Prostate gland (tissue), 2 donors: ENCODE data around the gene PHLPP1. TPM values are rescaled to one million over a fixed set of nuclear protein-coding genes. Genes with fewer than 3 reads are reported as not detected.

Experiments
- DNase-seq: peaks from one replicate; pipeline ENCODE4 v3.0.0-alpha.2; 2019; ENCODE audit warnings: low spot score
- H3K27ac ChIP-seq, 2 donors: fragments of 200-600 bp; sonication (generic); 2 replicates each; pipeline ENCODE4 v1.5.1; 2017 to 2019
- H3K27me3 ChIP-seq: fragments of 200-600 bp; sonication (generic); replicated peaks from 2 replicates; pipeline ENCODE4 v1.5.1; 2019; ENCODE audit not compliant: insufficient read depth
- H3K36me3 ChIP-seq, 2 donors: fragments of 200-600 bp; sonication (generic); 1 replicate in 1 of 2; 2 replicates in 1 of 2; pipeline versions ENCODE4 v1.5.1 to v1.8.1; 2017 to 2019
- H3K4me1 ChIP-seq: fragments of 200-600 bp; sonication (generic); replicated peaks from 2 replicates; pipeline ENCODE4 v1.5.1; 2019
- H3K4me3 ChIP-seq, 2 donors: fragments of 200-600 bp; sonication (generic); 2 replicates each; pipeline ENCODE4 v1.5.1; 2017 to 2019
- H3K9me3 ChIP-seq: fragments of 200-600 bp; sonication (generic); 2 replicates; pipeline ENCODE4 v1.5.1; 2017
- POLR2A ChIP-seq: fragments of 450-650 bp; IDR thresholded peaks from one replicate; pipeline ENCODE4 v1.6.1; 2016; ENCODE audit warnings: antibody characterized with exemption, mild to moderate bottlenecking
- POLR2AphosphoS5 ChIP-seq: sonication (generic); formaldehyde crosslinking; IDR thresholded peaks from one replicate; pipeline ENCODE4 v1.6.1; 2017; ENCODE audit warnings: antibody characterized with exemption
- WGBS: methylation state at CpG from one replicate; pipeline ENCODE4 v1.1.5; 2018; 5-methylcytosine and 5-hydroxymethylcytosine counted together
- intact Hi-C: fragments of 100-400 bp; cut with DNase I; formaldehyde crosslinking; loops from one replicate; pipeline ENCODE4 v1.14.2; 2022
- total RNA-seq, 2 donors: library from RNA; depleted of rRNA; stranded (reverse); fragments of >200 nt; gene quantifications; one replicate each; pipeline ENCODE4 v1.1.0, GENCODE V29; 2016
- TF ChIP-seq, protein P1 (sequence below), 4 experiments: fragments of 200-600 bp in 2 of 4; fragments of 450-650 bp in 2 of 4; sonication (generic) in 2 of 4; IDR thresholded peaks; 1 replicate in 3 of 4; 2 replicates in 1 of 4; pipeline ENCODE4 v1.5.1; 2016 to 2019; ENCODE audit warnings: antibody characterized with exemption in 4 of 4, mild to moderate bottlenecking in 2 of 4, moderate library complexity in 2 of 4

The PHLPP1 gene
- total RNA-seq, 2 donors from 2014 or later = 16.8 to 44.1 TPM

DNA sequence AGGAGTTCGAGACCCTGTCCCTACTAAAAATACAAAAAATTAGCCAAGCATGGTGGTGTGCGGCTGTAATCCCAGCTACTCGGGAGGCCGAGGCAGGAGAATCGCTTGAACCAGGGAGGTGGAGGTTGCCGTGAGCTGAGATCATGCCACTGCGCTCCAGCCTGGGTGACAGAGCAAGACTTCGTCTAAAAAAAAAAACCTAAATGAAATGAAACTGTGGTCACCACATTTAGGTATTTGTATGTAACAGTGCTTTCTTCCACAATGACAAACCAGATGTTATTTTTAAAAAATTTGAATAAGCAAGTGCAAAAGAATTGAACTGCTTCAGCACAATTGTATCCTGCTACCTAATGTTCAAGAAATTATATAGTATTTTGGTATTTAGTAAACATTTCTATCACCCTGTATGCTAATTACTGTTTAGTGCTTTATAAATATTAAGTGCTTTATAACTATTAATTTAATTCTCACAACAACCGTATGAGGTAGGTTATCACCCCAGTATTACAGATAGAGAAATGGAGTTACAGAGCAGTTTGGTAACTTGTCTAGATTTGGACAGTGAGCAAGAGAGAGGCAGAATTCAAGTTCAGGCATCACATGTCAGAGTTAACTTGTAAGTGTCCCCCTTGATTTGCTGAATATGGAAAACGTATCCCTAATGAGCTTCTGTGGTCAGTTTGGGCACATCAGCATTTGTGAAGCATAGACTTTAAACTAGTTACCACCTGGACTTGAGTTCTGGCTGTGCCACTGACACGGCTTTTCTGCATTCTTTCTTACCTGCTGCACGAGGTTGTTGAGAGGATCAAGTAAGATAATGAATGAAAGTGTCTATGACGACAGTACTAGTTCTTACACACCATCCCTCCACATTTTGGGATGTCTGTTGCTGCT, 14.4 kb downstream of the PHLPP1 start:
- DNase-seq = no peak
- no peak for TF ChIP-seq POLR2A
- TF ChIP-seq, protein P1, sequence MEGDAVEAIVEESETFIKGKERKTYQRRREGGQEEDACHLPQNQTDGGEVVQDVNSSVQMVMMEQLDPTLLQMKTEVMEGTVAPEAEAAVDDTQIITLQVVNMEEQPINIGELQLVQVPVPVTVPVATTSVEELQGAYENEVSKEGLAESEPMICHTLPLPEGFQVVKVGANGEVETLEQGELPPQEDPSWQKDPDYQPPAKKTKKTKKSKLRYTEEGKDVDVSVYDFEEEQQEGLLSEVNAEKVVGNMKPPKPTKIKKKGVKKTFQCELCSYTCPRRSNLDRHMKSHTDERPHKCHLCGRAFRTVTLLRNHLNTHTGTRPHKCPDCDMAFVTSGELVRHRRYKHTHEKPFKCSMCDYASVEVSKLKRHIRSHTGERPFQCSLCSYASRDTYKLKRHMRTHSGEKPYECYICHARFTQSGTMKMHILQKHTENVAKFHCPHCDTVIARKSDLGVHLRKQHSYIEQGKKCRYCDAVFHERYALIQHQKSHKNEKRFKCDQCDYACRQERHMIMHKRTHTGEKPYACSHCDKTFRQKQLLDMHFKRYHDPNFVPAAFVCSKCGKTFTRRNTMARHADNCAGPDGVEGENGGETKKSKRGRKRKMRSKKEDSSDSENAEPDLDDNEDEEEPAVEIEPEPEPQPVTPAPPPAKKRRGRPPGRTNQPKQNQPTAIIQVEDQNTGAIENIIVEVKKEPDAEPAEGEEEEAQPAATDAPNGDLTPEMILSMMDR (IDR thresholded peaks at IDR 0.05) = no peak
- TF ChIP-seq POLR2AphosphoS5 = no peak
- no peaks in the 10 kb centered on the region for H3K9me3 ChIP-seq
- H3K27me3 ChIP-seq = no peaks in the 10 kb centered on the region
- no peak overlapping the region for H3K4me3 ChIP-seq
- intact Hi-C loops = no loop called here
- no peaks in the 10 kb centered on the region for H3K36me3 ChIP-seq
- 89% methylated on average over 13 of the region's 13 CpGs for WGBS
- H3K27ac ChIP-seq = no peak overlapping the region
- H3K4me1 ChIP-seq = no peaks in the 10 kb centered on the region

DNA sequence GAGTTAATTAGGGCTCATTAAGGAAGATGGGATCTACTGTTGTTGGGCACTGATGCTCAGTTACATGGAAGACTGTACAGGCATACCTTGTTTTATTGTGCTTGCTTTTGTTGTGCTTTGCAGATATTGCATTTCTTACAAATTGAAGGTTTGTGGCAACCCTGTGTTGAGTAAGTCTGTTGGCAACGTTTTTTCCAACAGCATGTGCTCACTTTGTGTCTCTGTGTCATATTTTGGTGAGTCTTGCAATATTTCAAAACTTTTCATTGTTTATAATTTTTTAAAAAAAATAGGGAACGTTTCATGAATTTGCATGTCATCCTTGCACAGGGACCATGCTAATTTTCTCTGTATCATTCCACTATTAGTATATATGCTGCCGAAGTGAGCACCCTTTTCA, 15.6 kb downstream of the PHLPP1 start:
- intact Hi-C loops = no loop called here
- no peak for DNase-seq
- TF ChIP-seq, protein P1 (IDR thresholded peaks at IDR 0.05) = no peak
- no peak for TF ChIP-seq POLR2A
- no peak for TF ChIP-seq POLR2AphosphoS5
- H3K4me1 ChIP-seq = no peaks in the 10 kb centered on the region
- H3K27ac ChIP-seq = no peak overlapping the region
- H3K9me3 ChIP-seq = no peaks in the 10 kb centered on the region
- H3K4me3 ChIP-seq = no peak overlapping the region
- 84% methylated on average over 3 of the region's 3 CpGs for WGBS
- H3K36me3 ChIP-seq = no peaks in the 10 kb centered on the region
- H3K27me3 ChIP-seq = no peaks in the 10 kb centered on the region

DNA sequence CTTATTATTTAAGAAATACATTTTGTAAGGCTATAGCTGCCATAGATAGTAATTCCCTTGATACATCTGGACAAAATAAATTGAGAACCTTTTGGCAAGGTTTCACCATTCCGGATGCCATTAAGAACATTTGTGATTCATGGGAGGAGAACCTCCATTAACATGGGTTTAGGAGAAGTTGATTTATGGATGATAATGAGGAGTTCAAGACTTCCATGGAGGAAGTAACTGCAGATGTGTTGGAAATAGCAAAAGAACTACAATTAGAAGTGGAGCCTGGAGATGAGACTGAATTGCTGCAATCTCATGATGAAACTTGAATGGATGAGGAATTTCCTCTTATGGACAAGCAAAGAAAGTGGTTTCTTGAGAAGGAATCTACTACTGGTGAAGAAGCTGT, 17.3 kb downstream of the PHLPP1 start:
- H3K36me3 ChIP-seq = no peaks in the 10 kb centered on the region
- 55% methylated on average over 1 of the region's 1 CpG for WGBS
- no peak overlapping the region for H3K4me3 ChIP-seq

DNA sequence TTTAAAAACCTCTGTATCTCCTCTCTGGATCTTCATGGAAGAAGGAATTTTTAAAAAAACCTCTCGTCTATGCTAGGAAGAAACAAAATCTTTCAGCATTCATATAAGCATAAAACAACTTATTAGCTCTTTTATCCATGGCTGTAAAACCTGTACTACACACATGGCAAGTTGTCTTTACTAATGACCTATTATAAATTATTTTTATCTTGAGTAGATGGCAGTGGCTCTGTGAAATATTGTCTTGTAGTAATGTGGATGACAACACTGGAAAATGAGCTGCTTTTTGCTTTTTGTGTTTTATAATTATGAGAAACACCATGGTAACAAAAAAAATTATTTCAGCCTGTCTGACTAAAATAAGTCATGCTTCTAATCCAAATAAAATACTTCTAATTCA, 18.9 kb downstream of the PHLPP1 start:
- 53% methylated on average over 1 of the region's 1 CpG for WGBS
- H3K9me3 ChIP-seq = no peaks in the 10 kb centered on the region
- intact Hi-C loops = no loop called here
- no peaks in the 10 kb centered on the region for H3K4me1 ChIP-seq
- H3K27ac ChIP-seq = no peak overlapping the region
- no peak overlapping the region for H3K4me3 ChIP-seq
- DNase-seq = no peak
- H3K36me3 ChIP-seq = no peaks in the 10 kb centered on the region
- no peaks in the 10 kb centered on the region for H3K27me3 ChIP-seq
- TF ChIP-seq POLR2A (no peak), POLR2AphosphoS5 (no peak)
- TF ChIP-seq, protein P1 (IDR thresholded peaks at IDR 0.05) = no peak

More for the DNA sequence above, 17.3 kb downstream of the PHLPP1 start:
- intact Hi-C loops = no loop called here
- Histone ChIP-seq H3K4me1 (no peaks in the 10 kb centered on the region), H3K9me3 (no peaks in the 10 kb centered on the region), H3K27me3 (no peaks in the 10 kb centered on the region), H3K27ac (no peak overlapping the region)
- no peak for DNase-seq
- TF ChIP-seq, protein P1 (IDR thresholded peaks at IDR 0.05) = no peak
- TF ChIP-seq POLR2A = no peak
- no peak for TF ChIP-seq POLR2AphosphoS5

DNA sequence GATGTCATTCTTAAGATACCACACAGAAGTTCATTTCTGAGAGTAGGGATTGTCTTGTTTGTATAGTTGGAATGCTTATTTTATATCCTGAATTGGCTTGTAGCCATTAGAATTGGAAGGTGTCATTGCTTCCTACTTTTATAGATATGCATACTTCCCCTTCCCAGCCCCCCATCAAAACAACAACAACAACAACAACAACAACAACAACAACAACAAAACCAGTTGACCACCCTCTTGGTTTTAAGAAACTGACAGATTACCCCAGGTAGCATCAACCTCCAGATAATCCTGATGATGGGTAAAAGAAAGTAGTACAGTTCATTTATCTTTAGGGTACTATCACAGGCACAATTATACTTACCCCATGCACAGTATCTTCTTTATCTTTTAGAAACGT, 20.0 kb downstream of the PHLPP1 start:
- no peaks in the 10 kb centered on the region for H3K27me3 ChIP-seq
- DNase-seq = no peak
- H3K36me3 ChIP-seq = no peaks in the 10 kb centered on the region
- WGBS = 95% methylated on average over 1 of the region's 1 CpG
- H3K27ac ChIP-seq = no peak overlapping the region
- no peaks in the 10 kb centered on the region for H3K9me3 ChIP-seq
- no peak overlapping the region for H3K4me3 ChIP-seq
- peaks cover 4% of the 10 kb centered on the region for H3K4me1 ChIP-seq
- intact Hi-C loops = no loop called here
- TF ChIP-seq POLR2AphosphoS5 (no peak), POLR2A (no peak)
- TF ChIP-seq, protein P1 (IDR thresholded peaks at IDR 0.05) = no peak
